Muscle of back (tissue), 11 donors: ENCODE results near the gene NME7. TPM values are rescaled to one million over a fixed set of nuclear protein-coding genes. Genes with fewer than 3 reads are reported as not detected.
"Not testable (repeated sequence)": the region's sequence is repeated elsewhere in the genome, so short reads cannot be mapped to it uniquely, and the experiment has no call there.

Experiments used
- DNase-seq, 3 donors: peaks; one replicate each; pipeline versions ENCODE4 v3.0.0 to v3.0.0-alpha.2; 2013
- polyA plus RNA-seq, 10 donors: library from polyadenylated mRNA; unstranded; fragments of 120-200 nt; gene quantifications; one replicate each; pipeline ENCODE4 v1.2.1, GENCODE V29; 2013; ENCODE audit not compliant: insufficient read length in 10 of 10

The NME7 gene
- polyA plus RNA-seq, 10 donors: 17.6 to 24.3 (median 21.5) TPM

- no peak for DNase-seq
Measured at GRCh38 chr1:169346036-169346589, 21.5 kb downstream of the NME7 start.

DNA sequence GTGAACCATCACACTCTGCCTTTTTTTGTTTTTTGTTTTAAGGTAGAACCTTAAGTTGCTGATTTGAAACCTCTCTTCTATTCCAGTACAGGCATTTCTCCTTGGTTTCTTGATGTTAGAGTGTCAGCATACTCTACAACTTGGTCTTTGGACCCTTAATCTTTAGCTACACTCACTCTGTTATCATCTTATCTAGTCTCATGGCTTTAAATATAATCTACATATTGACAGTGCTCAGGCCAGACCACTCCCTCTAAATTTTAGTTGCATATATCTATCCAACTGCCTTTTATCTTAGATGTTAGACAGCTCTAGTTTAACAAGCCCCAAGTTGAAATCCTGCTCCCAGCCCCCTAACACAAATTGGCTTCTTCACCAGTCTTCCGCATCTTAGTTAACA is 22.1 kb downstream of the NME7 start:
- no peak for DNase-seq

GRCh38 chr1:169342096-169342495 is 25.5 kb downstream of the NME7 start:
- not testable (repeated sequence) for DNase-seq

DNA sequence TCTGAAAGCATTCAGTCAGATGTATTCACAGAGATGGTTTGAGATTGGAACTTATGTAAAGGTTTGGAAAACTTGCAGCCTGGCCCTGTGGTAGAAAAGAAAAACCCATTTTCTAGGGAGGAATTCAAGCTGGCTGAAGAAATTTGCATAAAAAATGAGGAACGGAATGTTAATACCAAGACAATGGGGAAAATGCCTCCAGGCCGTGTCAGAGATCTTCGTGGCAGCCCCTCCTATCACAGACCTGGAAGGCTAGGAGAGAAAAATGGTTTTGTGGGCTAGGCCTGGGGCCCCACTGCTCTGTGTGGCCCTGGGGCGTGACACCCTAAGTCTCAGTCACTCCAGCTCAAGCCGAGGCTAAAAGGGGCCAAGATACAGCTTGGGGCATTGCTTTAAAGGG is 26.7 kb downstream of the NME7 start:
- no peak for DNase-seq

DNA sequence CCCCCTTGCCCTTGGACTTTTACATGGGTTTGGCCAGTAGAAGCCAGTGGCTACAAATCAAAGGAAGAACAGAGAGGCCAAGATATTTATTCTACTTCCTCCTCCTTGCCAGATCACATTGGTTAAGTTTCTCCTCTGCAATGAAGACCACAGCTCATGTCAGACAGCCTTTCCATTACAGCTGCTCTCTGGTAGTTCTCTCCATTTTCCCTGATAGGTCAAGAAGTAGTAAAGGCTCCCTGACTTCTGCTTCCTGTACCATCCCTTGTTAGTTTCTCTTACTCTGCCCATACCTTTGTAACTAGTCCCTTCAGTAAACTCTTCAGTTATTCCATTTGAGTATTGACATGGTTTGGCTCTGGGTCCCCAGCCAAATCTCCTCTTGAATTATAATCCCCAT is 27.8 kb downstream of the NME7 start:
- no peak for DNase-seq

DNA sequence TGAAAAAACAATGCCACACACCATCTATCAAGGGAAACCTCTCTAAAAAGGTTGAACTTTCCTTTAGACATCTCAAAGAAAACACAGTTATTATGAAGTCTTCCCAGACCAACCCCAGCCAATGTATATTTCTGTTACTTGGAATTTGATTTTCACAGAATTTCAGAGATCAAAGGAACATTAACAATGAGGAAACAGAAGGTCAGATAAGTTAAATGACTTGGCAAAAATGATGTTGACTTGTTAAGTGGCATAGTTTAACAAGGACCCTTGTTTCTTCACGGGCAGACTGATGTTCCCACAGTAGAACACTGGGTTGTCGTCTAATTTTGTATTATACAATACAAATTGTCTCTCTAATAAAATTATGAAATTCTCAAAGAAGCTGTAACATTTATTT is 29.0 kb downstream of the NME7 start:
- DNase-seq: no peak

DNA sequence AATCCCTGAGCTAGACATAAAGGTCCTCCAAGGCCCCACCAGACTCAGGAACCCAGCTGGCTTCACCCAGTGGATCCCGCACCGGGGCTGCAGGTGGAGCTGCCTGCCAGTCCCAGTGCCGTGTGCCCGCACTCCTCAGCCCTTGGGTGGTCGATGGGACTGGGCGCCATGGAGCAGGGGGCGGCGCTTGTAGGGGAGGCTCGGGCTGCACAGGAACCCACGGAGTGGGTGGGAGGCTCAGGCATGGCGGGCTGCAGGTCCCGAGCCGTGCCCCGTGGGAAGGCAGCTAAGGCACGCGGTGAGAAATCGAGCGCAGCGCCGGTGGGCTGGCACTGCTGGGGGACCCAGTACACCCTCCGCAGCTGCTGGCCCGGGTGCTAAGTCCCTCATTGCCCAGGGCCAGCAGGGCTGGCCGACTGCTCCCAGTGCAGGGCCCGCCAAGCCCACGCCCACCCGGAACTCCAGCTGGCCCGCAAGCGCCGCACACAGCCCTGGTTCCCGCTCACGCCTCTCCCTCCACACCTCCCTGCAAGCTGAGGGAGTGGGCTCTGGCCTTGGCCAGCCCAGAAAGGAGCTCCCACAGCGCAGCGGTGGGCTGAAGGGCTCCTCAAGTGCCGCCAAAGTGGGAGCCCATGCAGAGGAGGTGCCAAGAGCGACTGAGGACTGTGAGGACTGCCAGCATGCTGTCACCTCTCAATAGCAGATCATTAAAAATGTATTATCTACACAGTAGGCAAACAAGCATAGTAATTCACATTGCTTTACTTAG is 30.5 kb downstream of the NME7 start:
- DNase-seq: not testable (repeated sequence)

DNA sequence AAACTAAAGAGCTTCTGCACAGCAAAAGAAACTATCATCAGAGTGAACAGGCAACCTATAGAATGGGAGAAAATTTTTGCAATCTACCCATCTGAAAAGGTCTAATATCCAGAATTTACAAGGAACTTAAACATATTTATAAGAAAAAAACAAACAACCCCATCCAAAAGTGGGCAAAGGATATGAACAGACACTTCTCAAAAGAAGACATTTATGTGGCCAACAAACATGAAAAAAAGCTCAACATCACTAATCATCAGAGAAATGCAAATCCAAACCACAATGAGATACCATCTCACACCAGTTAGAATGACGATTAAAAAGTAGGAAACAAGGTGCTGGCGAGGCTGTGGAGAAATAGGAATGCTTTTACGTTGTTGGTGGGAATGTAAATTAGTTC is 32.9 kb downstream of the NME7 start:
- not testable (repeated sequence) for DNase-seq

DNA sequence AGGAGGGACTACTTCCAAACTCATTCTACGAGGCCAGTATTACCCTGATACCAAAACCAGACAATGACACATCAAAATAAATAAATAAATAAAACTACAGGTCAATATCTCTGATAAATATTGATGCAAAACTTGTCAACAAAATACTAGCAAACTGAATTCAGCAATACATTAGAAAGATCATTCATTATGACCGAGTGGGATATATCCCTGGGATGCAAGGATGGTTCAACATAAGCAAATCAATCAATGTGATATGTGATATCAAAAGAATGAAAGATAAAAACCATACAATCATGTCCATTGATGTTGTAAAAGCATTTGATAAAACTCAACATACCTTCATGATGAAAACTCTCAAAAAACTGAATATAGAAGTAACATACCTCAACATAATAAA is 36.7 kb downstream of the NME7 start:
- no peak for DNase-seq

- no peak for DNase-seq
Measured at GRCh38 chr1:169329383-169329782, 38.2 kb downstream of the NME7 start.

- DNase-seq: no peak
Measured at GRCh38 chr1:169327875-169328274, 39.7 kb downstream of the NME7 start.

DNA sequence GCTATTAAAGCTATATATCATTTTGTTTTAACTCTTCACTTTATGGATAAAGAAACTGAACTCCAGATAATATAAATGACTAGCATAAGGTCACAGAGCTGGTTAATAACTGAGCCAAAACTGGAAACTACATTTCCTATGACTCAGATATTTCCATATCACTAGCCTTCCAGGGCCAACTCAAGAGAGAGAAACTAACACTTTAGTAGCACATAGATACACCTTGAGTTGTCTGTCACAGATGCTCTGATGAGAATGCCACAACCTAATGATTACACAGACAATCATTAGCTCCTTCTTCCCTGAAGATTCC is 40.7 kb downstream of the NME7 start:
- no peak for DNase-seq

GRCh38 chr1:169326261-169326955 is 41.2 kb downstream of the NME7 start:
- DNase-seq: no peak

DNA sequence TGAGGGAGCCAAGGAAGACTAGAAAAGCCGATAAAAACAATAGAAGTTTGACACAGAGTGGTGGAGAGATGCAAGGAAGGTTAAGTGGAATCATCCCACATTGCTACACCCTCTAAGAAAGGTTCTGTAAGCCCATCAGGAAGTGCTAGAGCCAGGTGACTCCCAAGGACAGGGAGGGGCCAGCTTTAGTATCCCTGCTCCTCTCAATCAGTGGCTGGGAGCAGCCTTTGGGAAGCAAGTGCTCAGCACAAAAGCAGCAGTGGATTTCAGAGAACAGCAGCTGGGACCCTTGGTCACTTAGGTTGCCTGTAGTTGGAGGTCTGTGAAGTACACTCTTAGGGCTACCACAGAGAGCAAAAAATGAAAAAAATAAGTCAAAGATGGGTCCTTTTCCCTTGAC is 42.5 kb downstream of the NME7 start:
- DNase-seq: no peak

DNA sequence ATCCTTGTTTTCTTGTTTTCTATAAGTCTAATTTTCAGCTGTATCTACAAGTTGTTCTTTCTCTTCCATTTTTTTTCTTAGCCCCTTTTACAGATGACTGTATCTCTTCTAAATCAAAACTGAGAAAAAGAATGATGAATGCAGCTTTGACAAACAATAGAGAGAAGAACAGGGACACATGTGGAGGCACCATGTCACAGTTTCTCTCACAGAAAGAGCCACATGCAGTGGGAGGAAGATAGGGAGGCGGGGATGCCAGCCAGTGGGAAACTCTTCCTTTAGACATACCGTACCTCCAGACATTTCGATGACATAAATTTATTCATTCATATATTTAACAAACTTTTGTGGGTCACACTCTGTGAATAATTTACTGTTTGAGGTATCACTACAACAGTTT is 45.5 kb downstream of the NME7 start:
- DNase-seq: no peak

GRCh38 chr1:169321539-169321938 is 46.1 kb downstream of the NME7 start:
- DNase-seq: no peak

- peak in 2 of 3 donors; percentile 18 to 59 for DNase-seq
Measured at GRCh38 chr1:169318536-169319244, 48.9 kb downstream of the NME7 start.

DNA sequence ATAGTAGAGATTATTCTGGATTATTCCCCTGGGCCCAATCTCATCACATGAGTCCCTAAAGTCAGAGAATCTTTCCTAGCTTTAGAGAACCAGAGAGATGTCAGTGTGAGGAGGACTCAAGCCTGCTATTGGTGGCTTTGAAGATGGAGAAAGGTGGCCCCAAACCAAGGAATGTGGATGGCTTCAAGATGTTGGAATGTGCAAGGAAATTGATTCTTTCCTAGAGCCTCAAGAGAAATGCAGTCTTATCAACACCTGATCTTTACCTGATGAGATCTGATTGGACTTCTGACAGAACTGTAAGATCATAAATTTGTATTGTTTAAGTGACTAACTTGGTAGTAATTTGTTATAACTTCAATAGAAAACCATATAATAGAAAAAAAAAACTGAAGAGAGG is 51.0 kb downstream of the NME7 start:
- DNase-seq: no peak

DNA sequence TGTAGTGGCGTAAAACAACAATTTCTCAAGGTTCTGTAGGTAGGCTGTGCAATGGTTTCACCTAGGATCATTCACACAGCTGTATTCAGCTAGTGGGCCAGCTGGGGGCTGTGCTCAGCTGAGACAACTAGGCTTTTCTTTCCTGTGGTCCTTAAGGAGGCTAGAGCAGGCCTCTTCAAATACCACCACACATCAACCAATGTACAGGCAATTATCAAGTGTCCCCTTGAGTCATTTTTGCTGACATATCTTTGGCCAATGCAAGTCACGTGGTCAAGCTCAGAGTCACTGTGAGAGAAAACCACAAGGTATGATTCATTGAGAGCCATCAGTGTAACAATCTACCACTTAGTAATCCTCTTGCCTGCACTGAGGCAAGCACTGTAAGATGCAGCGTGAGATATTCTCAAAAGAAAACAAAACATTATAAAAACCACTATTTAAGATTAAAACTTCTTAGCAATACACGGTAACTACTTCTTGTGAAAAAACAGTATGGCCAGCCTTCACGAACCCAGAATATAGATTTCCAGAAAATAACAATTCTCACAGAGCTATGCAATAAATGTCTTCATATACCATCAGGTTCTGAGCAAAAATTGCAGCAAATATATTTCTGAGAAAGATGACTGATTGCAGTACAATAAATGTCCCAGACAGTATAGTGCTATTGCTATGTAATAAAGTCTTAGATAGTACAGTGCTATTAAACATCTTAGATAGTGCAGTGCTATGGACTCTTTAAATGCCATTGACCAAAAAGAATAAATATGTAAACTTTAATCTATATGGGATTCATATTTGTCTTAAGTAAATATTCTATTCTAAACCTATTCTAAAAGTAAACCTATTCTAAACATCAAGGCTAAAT is 55.3 kb downstream of the NME7 start:
- peak in 1 of 3 donors; percentile 91 for DNase-seq

DNA sequence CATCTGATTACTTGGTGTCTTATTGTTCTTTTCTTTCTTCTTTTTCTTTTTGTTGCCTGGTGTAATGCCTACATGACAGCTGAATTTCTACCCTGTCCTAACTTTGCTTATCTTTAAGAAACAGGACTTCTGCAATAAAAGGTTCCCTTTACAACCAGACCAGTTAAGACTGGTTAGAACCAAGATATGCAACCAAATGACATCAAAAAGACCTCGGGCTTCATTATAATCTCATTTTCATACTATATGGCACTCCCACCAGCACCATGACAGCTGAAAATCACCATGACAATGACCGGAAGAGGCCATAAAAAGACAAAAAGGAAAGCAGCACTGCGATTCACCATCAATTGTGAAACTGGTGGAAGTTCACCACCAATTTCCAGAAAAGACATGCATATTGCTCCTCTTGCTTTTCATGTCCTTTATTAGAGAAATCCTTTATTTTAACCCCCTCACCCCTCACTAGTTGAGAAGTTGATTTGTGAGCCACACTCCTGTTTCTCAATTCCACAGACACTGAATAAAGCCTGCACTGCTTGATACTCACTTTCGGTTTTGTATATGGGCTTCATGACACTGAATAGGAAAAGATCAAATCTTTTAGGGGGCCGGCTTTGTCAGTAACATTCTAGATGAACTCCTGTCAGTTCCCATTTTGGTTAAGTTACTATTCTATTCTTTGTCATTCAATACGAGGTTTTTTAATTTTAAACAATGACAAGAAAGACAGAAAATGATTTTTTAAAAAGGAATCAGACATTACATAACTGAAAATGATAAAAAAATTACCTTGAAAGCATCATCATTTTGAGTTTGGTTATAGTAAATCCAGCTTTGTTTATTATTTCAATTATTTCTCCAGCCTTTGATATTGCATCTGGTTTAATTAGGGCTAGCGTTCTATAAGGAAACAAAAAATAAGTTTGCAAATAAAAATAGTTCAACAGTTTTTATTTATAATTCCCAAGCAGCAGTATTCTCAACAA is 58.1 kb downstream of the NME7 start:
- DNase-seq: no peak
